ENCODE data around the gene LONP2. TPM values are rescaled to one million over a fixed set of nuclear protein-coding genes. Genes with fewer than 3 reads are reported as not detected.

Gene LONP2
- total and polyA plus RNA-seq, 2 of the 13 experiments (the other 11 are each of a cell fraction or from before 2014, with no cell fraction given) = 39.2 to 63.3 TPM

- no TSS peak for BruUV-seq (replicated peaks)
- Histone ChIP-seq H3K27ac (ENCODE audit: extremely low read length, insufficient read depth, low read length) (no peak overlapping the region), H3K9me3 (ENCODE audit: low read length) (no peaks in the 10 kb centered on the region), H2AFZ (ENCODE audit: low read length) (no peak overlapping the region), H4K20me1 (ENCODE audit: insufficient read depth, low read length) (no peaks in the 10 kb centered on the region), H3K9ac (ENCODE audit: insufficient read depth, low read depth, low read length) (no peak overlapping the region), H3K27me3 (ENCODE audit: control insufficient read depth in 1 of 2, insufficient read depth in 2 of 2, low read length in 2 of 2) (no peaks in the 10 kb centered on the region), H3K4me1 (ENCODE audit: insufficient read depth, low read length) (no peaks in the 10 kb centered on the region), H3K4me3 (replicated peaks in 1 of 3; ENCODE audit: insufficient read depth in 1 of 3, low read depth in 2 of 3, low read length in 3 of 3) (no peak overlapping the region), H3K36me3 (replicated peaks in 1 of 2; ENCODE audit: control insufficient read depth in 1 of 2, insufficient read depth in 2 of 2, low read length in 2 of 2) (peaks cover 8 to 52% of the 10 kb centered on the region in 2 experiments; a peak in 3 of 5 replicates), H3K4me2 (ENCODE audit: low read depth, low read length) (no peak overlapping the region), H3K79me2 (ENCODE audit: insufficient read depth, low read length) (no peaks in the 10 kb centered on the region)
- CTCF ChIA-PET (ENCODE audit: low intra/inter-chr PET ratio, low total read pairs) = no interaction called here
- POLR2A ChIA-PET = no interaction called here
- intact Hi-C loops (cut with micrococcal nuclease; ENCODE audit: unreplicated experiment) = no loop called here
- ATAC-seq (no peak), DNase-seq (ENCODE audit: low spot score) (no peak), FAIRE-seq (no peak)
- TF ChIP-seq AGO2 (optimal IDR thresholded peaks at IDR 0.05; ENCODE audit: low read depth, low read length) (no peak), ZNF124 (CRISPR knock-in tag; IDR thresholded peaks at IDR 0.05) (no peak), THAP11 (CRISPR knock-in tag; IDR thresholded peaks at IDR 0.05) (no peak), ZNF503 (CRISPR knock-in tag; IDR thresholded peaks at IDR 0.05) (no peak), ZFAT (CRISPR knock-in tag; conservative IDR thresholded peaks at IDR 0.05) (no peak), SNAI1 (CRISPR knock-in tag; IDR thresholded peaks at IDR 0.05; ENCODE audit: borderline replicate concordance) (no peak), ZNF660 (CRISPR knock-in tag; IDR thresholded peaks at IDR 0.05; ENCODE audit: borderline replicate concordance, low read depth) (no peak), SETDB1 (CRISPR knock-in tag; IDR thresholded peaks at IDR 0.05; ENCODE audit: borderline replicate concordance) (no peak), IKZF4 (CRISPR knock-in tag; IDR thresholded peaks at IDR 0.05; ENCODE audit: borderline replicate concordance, low read depth, not compliant biosample characterization) (no peak), SIN3A (IDR thresholded peaks at IDR 0.05; ENCODE audit: borderline replicate concordance, low read depth, low read length) (no peak), ZNF841 (CRISPR knock-in tag; IDR thresholded peaks at IDR 0.05; ENCODE audit: borderline replicate concordance) (no peak), ZNF224 (CRISPR knock-in tag; IDR thresholded peaks at IDR 0.05) (no peak), ZNF256 (CRISPR knock-in tag; conservative IDR thresholded peaks at IDR 0.05) (no peak), RELA (CRISPR knock-in tag; IDR thresholded peaks at IDR 0.05) (no peak)
- in situ Hi-C loops (cut with HindIII; ENCODE audit: extremely low pct_ligation_motif_present, low pct_unique_long_range_greater_than_20kb) = no loop called here
Observed at GRCh38 chr16:48269011-48269410, 24.9 kb downstream of the LONP2 start.
